Spinal cord (tissue), 10 donors: ENCODE measurements around the gene SYCN. TPM values are rescaled to one million over a fixed set of nuclear protein-coding genes. Genes with fewer than 3 reads are reported as not detected.
A peak's percentile ranks its signal among the peaks of the same experiment; 100 is the strongest.
"Not testable (repeated sequence)": the region's sequence is repeated elsewhere in the genome, so short reads cannot be mapped to it uniquely, and the experiment has no call there.

ENCODE experiments used
- DNase-seq, 6 donors: peaks; one replicate each; pipeline versions ENCODE4 v3.0.0 to v3.0.0-alpha.2; 2013 to 2015; ENCODE audit warnings: low spot score in 6 of 6, low read depth in 4 of 6
- H3K27ac ChIP-seq: one replicate; pipeline ENCODE4 v1.5.1; 2013; ENCODE audit warnings: low read depth, low read length, control low read depth
- H3K27me3 ChIP-seq: one replicate; pipeline ENCODE4 v1.6.1; 2013; ENCODE audit warnings: low read length; ENCODE audit not compliant: control insufficient read depth, insufficient read depth
- H3K36me3 ChIP-seq: one replicate; pipeline ENCODE4 v1.6.1; 2013; ENCODE audit warnings: low read length; ENCODE audit not compliant: control insufficient read depth, insufficient read depth
- H3K4me1 ChIP-seq: one replicate; pipeline ENCODE4 v1.6.1; 2013; ENCODE audit warnings: low read length; ENCODE audit not compliant: control insufficient read depth, insufficient read depth
- H3K4me3 ChIP-seq: one replicate; pipeline ENCODE4 v1.5.1; 2013; ENCODE audit warnings: low read depth, low read length, control low read depth
- H3K9me3 ChIP-seq: one replicate; pipeline ENCODE4 v1.6.1; 2013; ENCODE audit warnings: low read length; ENCODE audit not compliant: control insufficient read depth, insufficient read depth
- WGBS: methylation state at CpG from one replicate; pipeline ENCODE4 v1.1.5; 2013; ENCODE audit warnings: missing lambda C conversion rate; ENCODE audit not compliant: insufficient coverage; 5-methylcytosine and 5-hydroxymethylcytosine counted together
- polyA plus RNA-seq, 2 donors: library from polyadenylated mRNA; unstranded; fragments of 120-200 nt; gene quantifications; one replicate each; pipeline ENCODE4 v1.2.1, GENCODE V29; 2013; ENCODE audit not compliant: insufficient read length in 2 of 2
- total RNA-seq, 2 donors: library from RNA; depleted of rRNA in 1 of 2; stranded (reverse); fragments of 120-200 nt in 1 of 2; fragments of >200 nt in 1 of 2; gene quantifications; one replicate each; pipeline versions ENCODE4 v1.2.3 to v1.2.4, GENCODE V29; 2013 to 2014
- donor health status: healthy.

Gene SYCN
- total and polyA plus RNA-seq, 4 donors, result not detected

GRCh38 chr19:39230096-39230764 lies 26.2 kb upstream of the SYCN start:
- H3K36me3 ChIP-seq, result no peaks in the 10 kb centered on the region
- H3K27me3 ChIP-seq, result peaks cover 2% of the 10 kb centered on the region
- no peaks in the 10 kb centered on the region for H3K9me3 ChIP-seq
- no peak overlapping the region for H3K27ac ChIP-seq
- no peak for DNase-seq
- no peaks in the 10 kb centered on the region for H3K4me1 ChIP-seq
- whole genome bisulfite sequencing, result 86% methylated on average over 1 of the region's 2 CpGs
- H3K4me3 ChIP-seq, result no peak overlapping the region

GRCh38 chr19:39224910-39225309 lies 20.8 kb upstream of the SYCN start:
- no peaks in the 10 kb centered on the region for H3K36me3 ChIP-seq
- no peak for DNase-seq
- H3K27ac ChIP-seq, result no peak overlapping the region
- no peaks in the 10 kb centered on the region for H3K9me3 ChIP-seq
- WGBS, result no CpG with 5 or more reads among the region's 3 CpGs
- no peaks in the 10 kb centered on the region for H3K4me1 ChIP-seq
- no peak overlapping the region for H3K4me3 ChIP-seq
- peaks cover 7% of the 10 kb centered on the region for H3K27me3 ChIP-seq

GRCh38 chr19:39223703-39224279 lies 19.7 kb upstream of the SYCN start:
- WGBS, result 4% methylated on average over 2 of the region's 4 CpGs
- no peak overlapping the region for H3K27ac ChIP-seq
- H3K9me3 ChIP-seq, result no peaks in the 10 kb centered on the region
- H3K4me1 ChIP-seq, result no peaks in the 10 kb centered on the region
- DNase-seq, result peak in 1 of 6 donors; percentile 13
- peaks cover 7% of the 10 kb centered on the region for H3K27me3 ChIP-seq
- H3K36me3 ChIP-seq, result no peaks in the 10 kb centered on the region
- no peak overlapping the region for H3K4me3 ChIP-seq

- H3K9me3 ChIP-seq, H3K36me3 ChIP-seq, H3K4me3 ChIP-seq, H3K27me3 ChIP-seq, H3K27ac ChIP-seq, H3K4me1 ChIP-seq, DNase-seq: not testable (repeated sequence)
- WGBS, result 66% methylated on average over 3 of the region's 10 CpGs
These were observed 15.0 kb upstream of the SYCN start for GRCh38 chr19:39219108-39219507.

- no peak overlapping the region for H3K27ac ChIP-seq
- H3K4me3 ChIP-seq, result no peak overlapping the region
- DNase-seq, result no peak
- H3K4me1 ChIP-seq, result no peaks in the 10 kb centered on the region
- WGBS, result 83% methylated on average over 12 of the region's 15 CpGs
- no peaks in the 10 kb centered on the region for H3K36me3 ChIP-seq
- peaks cover 3% of the 10 kb centered on the region for H3K9me3 ChIP-seq
- peaks cover 2% of the 10 kb centered on the region for H3K27me3 ChIP-seq
These were observed 14.4 kb upstream of the SYCN start for GRCh38 chr19:39218230-39219007.

GRCh38 chr19:39217094-39217493 lies 13.0 kb upstream of the SYCN start:
- H3K9me3 ChIP-seq, result peaks cover 3% of the 10 kb centered on the region
- H3K36me3 ChIP-seq, result no peaks in the 10 kb centered on the region
- H3K4me1 ChIP-seq, result no peaks in the 10 kb centered on the region
- no peak overlapping the region for H3K27ac ChIP-seq
- H3K4me3 ChIP-seq, result no peak overlapping the region
- H3K27me3 ChIP-seq, result peaks cover 2% of the 10 kb centered on the region
- WGBS, result 79% methylated on average over 5 of the region's 5 CpGs
- DNase-seq, result no peak

GRCh38 chr19:39215323-39215722 lies 11.3 kb upstream of the SYCN start:
- WGBS, result 94% methylated on average over 2 of the region's 3 CpGs

GRCh38 chr19:39212375-39212742 lies 8.3 kb upstream of the SYCN start:
- DNase-seq, result no peak
- H3K9me3 ChIP-seq, result peaks cover 3% of the 10 kb centered on the region
- H3K27me3 ChIP-seq, result peaks cover 3% of the 10 kb centered on the region
- 19% methylated on average over 5 of the region's 8 CpGs for WGBS
- H3K4me3 ChIP-seq, result no peak overlapping the region
- H3K27ac ChIP-seq, result no peak overlapping the region
- no peaks in the 10 kb centered on the region for H3K4me1 ChIP-seq
- H3K36me3 ChIP-seq, result no peaks in the 10 kb centered on the region

More at GRCh38 chr19:39215323-39215722, 11.3 kb upstream of the SYCN start:
- not testable (repeated sequence) for H3K4me3 ChIP-seq, H3K27ac ChIP-seq, H3K4me1 ChIP-seq, H3K27me3 ChIP-seq, H3K9me3 ChIP-seq, DNase-seq, H3K36me3 ChIP-seq

- no peaks in the 10 kb centered on the region for H3K36me3 ChIP-seq
- no peaks in the 10 kb centered on the region for H3K4me1 ChIP-seq
- no peak overlapping the region for H3K27ac ChIP-seq
- H3K27me3 ChIP-seq, result peaks cover 3% of the 10 kb centered on the region
- DNase-seq, result no peak
- no peak overlapping the region for H3K4me3 ChIP-seq
- WGBS, result 73% methylated on average over 13 of the region's 13 CpGs
- peaks cover 3% of the 10 kb centered on the region for H3K9me3 ChIP-seq
These were observed 7.8 kb upstream of the SYCN start for GRCh38 chr19:39211731-39212374.
